DMS53 (cell line): ENCODE data around the gene MYRF.

Experiments
- DNase-seq: peaks from one replicate; lab custom pipeline; 2025; lab: John Stamatoyannopoulos, UW

Gene MYRF

GRCh38 chr11:61776561-61777075 lies 24.2 kb downstream of the MYRF start:
- peak; percentile 84 for DNase-seq

- DNase-seq: no peak
Observed at GRCh38 chr11:61777234-61778090, 25.0 kb downstream of the MYRF start.

GRCh38 chr11:61778357-61778886 lies 26.0 kb downstream of the MYRF start:
- DNase-seq: no peak

- no peak for DNase-seq
Observed at GRCh38 chr11:61778920-61779650, 26.6 kb downstream of the MYRF start.

- DNase-seq: no peak
Observed at GRCh38 chr11:61779666-61780525, 27.5 kb downstream of the MYRF start.

- no peak for DNase-seq
Observed at GRCh38 chr11:61780581-61781162, 28.2 kb downstream of the MYRF start.

- no peak for DNase-seq
Observed at GRCh38 chr11:61781585-61781984, 29.1 kb downstream of the MYRF start.

GRCh38 chr11:61782299-61782698 lies 29.9 kb downstream of the MYRF start:
- DNase-seq: no peak

- DNase-seq: no peak
Observed at GRCh38 chr11:61782841-61783240, 30.4 kb downstream of the MYRF start.

GRCh38 chr11:61783717-61784505 lies 31.5 kb downstream of the MYRF start:
- no peak for DNase-seq

GRCh38 chr11:61784506-61784805 lies 32.0 kb downstream of the MYRF start:
- DNase-seq: no peak

GRCh38 chr11:61785837-61786402 lies 33.5 kb downstream of the MYRF start:
- DNase-seq: no peak

- DNase-seq: peak; percentile 73
Observed at GRCh38 chr11:61787928-61788491, 35.6 kb downstream of the MYRF start.

- DNase-seq: peak; percentile 88
Observed at GRCh38 chr11:61791737-61792309, 39.4 kb downstream of the MYRF start.

- DNase-seq: peak; percentile 96
Observed at GRCh38 chr11:61792310-61793082, 40.1 kb downstream of the MYRF start, which contains the start of the genes FEN1 and TMEM258. Gene FEN1 (plus strand): TSS chr11:61792911. CDS start chr11:61795362, 2,451 bp downstream. Gene TMEM258 (minus strand): TSS chr11:61792599. CDS start chr11:61792558, 41 bp downstream.

GRCh38 chr11:61793083-61793828 lies 40.8 kb downstream of the MYRF start:
- DNase-seq: peak; percentile 71

- DNase-seq: no peak
Observed at GRCh38 chr11:61793829-61794204, 41.4 kb downstream of the MYRF start.

- DNase-seq: no peak
Observed at GRCh38 chr11:61794579-61794978, 42.1 kb downstream of the MYRF start.
